WTC11 (cell line): ENCODE data around the gene RNF152. TPM values are rescaled to one million over a fixed set of nuclear protein-coding genes. Genes with fewer than 3 reads are reported as not detected.

Source experiments
- ATAC-seq: fragments of 200-7000 bp; cut with Tn5 transposase; 2 replicates; pipeline ENCODE4 v1.10.0; 2021; ENCODE audit warnings: mild to moderate bottlenecking, moderate library complexity
- CTCF ChIA-PET: fragments of 300-600 bp; sonication (Branson Sonifier 250); formaldehyde crosslinking; loops from one replicate; lab custom pipeline; 2021; ENCODE audit warnings: antibody characterized with exemption; lab: Charles Lee
- POLR2A ChIA-PET: fragments of 350-600 bp; sonication (Branson Sonifier 250); formaldehyde crosslinking; loops from one replicate; lab custom pipeline; 2021; ENCODE audit warnings: antibody characterized with exemption; lab: Charles Lee
- DNase-seq: peaks from one replicate; pipeline ENCODE4 v3.0.0; 2021; ENCODE audit warnings: low spot score
- H3K27ac Mint-ChIP-seq: 2 replicates; pipeline ENCODE4 v1.8.0; 2021; ENCODE audit warnings: mixed read lengths
- H3K27me3 Mint-ChIP-seq: 2 replicates; pipeline ENCODE4 v1.8.0; 2021; ENCODE audit warnings: low read depth, mild to moderate bottlenecking, moderate library complexity, mixed read lengths
- H3K36me3 Mint-ChIP-seq: 2 replicates; pipeline ENCODE4 v1.8.0; 2021; ENCODE audit warnings: mixed read lengths
- H3K4me1 Mint-ChIP-seq: 2 replicates; pipeline ENCODE4 v1.8.0; 2022; ENCODE audit warnings: mixed read lengths
- H3K4me3 Mint-ChIP-seq: 2 replicates; pipeline ENCODE4 v1.8.0; 2021; ENCODE audit warnings: mild to moderate bottlenecking, moderate library complexity, mixed read lengths
- H3K9me3 Mint-ChIP-seq: 2 replicates; pipeline ENCODE4 v1.8.0; 2021; ENCODE audit warnings: mixed read lengths
- ARID4B ChIP-seq: sonication (generic); formaldehyde crosslinking; IDR thresholded peaks from 2 replicates; pipeline ENCODE4 v1.8.0; 2023; ENCODE audit warnings: missing genetic modification reagents, mild to moderate bottlenecking, borderline replicate concordance
- ATF2 ChIP-seq: sonication (generic); formaldehyde crosslinking; IDR thresholded peaks from 2 replicates; pipeline ENCODE4 v1.8.1; 2022; ENCODE audit warnings: low read depth, missing genetic modification reagents, borderline replicate concordance
- E2F1 ChIP-seq: sonication (generic); formaldehyde crosslinking; IDR thresholded peaks from 2 replicates; pipeline ENCODE4 v1.8.0; 2022; ENCODE audit warnings: mild to moderate bottlenecking, missing genetic modification reagents
- EMX1 ChIP-seq: fragments of 250-450 bp; sonication (Bioruptor Pico); IDR thresholded peaks from 2 replicates; pipeline ENCODE4 v1.8.0; 2021; ENCODE audit warnings: mild to moderate bottlenecking
- IRF1 ChIP-seq: sonication (generic); formaldehyde crosslinking; IDR thresholded peaks from 2 replicates; pipeline ENCODE4 v1.8.0; 2023; ENCODE audit warnings: missing genetic modification reagents
- MAX ChIP-seq: sonication (generic); formaldehyde crosslinking; IDR thresholded peaks from 2 replicates; pipeline ENCODE4 v1.8.0; 2022; ENCODE audit warnings: mild to moderate bottlenecking, missing genetic modification reagents
- MLX ChIP-seq: sonication (generic); formaldehyde crosslinking; IDR thresholded peaks from 2 replicates; pipeline ENCODE4 v1.8.1; 2023; ENCODE audit warnings: mild to moderate bottlenecking, missing genetic modification reagents, moderate library complexity
- NFE2L1 ChIP-seq: sonication (generic); formaldehyde crosslinking; IDR thresholded peaks from 2 replicates; pipeline ENCODE4 v1.8.1; 2023; ENCODE audit warnings: missing genetic modification reagents
- NR1H2 ChIP-seq: sonication (generic); formaldehyde crosslinking; IDR thresholded peaks from 2 replicates; pipeline ENCODE4 v1.9.0; 2021; ENCODE audit warnings: mild to moderate bottlenecking, moderate library complexity, missing genetic modification reagents
- NR2C2 ChIP-seq: sonication (generic); formaldehyde crosslinking; IDR thresholded peaks from 2 replicates; pipeline ENCODE4 v1.8.0; 2022; ENCODE audit warnings: mild to moderate bottlenecking, missing genetic modification reagents
- SMAD3 ChIP-seq: sonication (generic); formaldehyde crosslinking; IDR thresholded peaks from 2 replicates; pipeline ENCODE4 v1.8.0; 2022; ENCODE audit warnings: missing genetic modification reagents, mild to moderate bottlenecking, borderline replicate concordance
- SMAD4 ChIP-seq: sonication (generic); formaldehyde crosslinking; IDR thresholded peaks from 2 replicates; pipeline ENCODE4 v1.8.0; 2022; ENCODE audit warnings: mild to moderate bottlenecking, missing genetic modification reagents
- SP1 ChIP-seq: sonication (generic); formaldehyde crosslinking; conservative IDR thresholded peaks from 2 replicates; pipeline ENCODE4 v1.8.1; 2022; ENCODE audit warnings: missing genetic modification reagents
- ZBTB21 ChIP-seq: sonication (generic); formaldehyde crosslinking; IDR thresholded peaks from 2 replicates; pipeline ENCODE4 v1.8.1; 2023; ENCODE audit warnings: mild to moderate bottlenecking, missing genetic modification reagents, borderline replicate concordance
- ZMAT4 ChIP-seq: fragments of 250-450 bp; sonication (Bioruptor Pico); IDR thresholded peaks from 2 replicates; pipeline ENCODE4 v1.9.0; 2021; ENCODE audit warnings: mild to moderate bottlenecking
- ZNF281 ChIP-seq: sonication (generic); formaldehyde crosslinking; IDR thresholded peaks from 2 replicates; pipeline ENCODE4 v1.8.0; 2023; ENCODE audit warnings: mild to moderate bottlenecking, missing genetic modification reagents
- ZNF512 ChIP-seq: sonication (generic); formaldehyde crosslinking; IDR thresholded peaks from 2 replicates; pipeline ENCODE4 v1.8.1; 2022; ENCODE audit warnings: missing genetic modification reagents, borderline replicate concordance
- total RNA-seq: library from RNA; stranded (reverse); gene quantifications from 3 replicates; pipeline ENCODE4 v1.2.3, GENCODE V29; 2021

RNF152 gene
- total RNA-seq, 1 experiment from 2014 or later: 3.7 TPM

- DNase-seq: no peak
- TF ChIP-seq MAX (CRISPR knock-in tag) (no peak), ARID4B (CRISPR knock-in tag) (no peak), NFE2L1 (CRISPR knock-in tag) (no peak), NR2C2 (CRISPR knock-in tag) (no peak), ZMAT4 (CRISPR knock-in tag) (no peak), E2F1 (no peak), ZNF512 (CRISPR knock-in tag) (no peak), ZBTB21 (CRISPR knock-in tag) (no peak), SMAD4 (no peak), SMAD3 (no peak), ATF2 (CRISPR knock-in tag) (no peak), IRF1 (CRISPR knock-in tag) (no peak), NR1H2 (no peak), ZNF281 (no peak), SP1 (no peak), MLX (CRISPR knock-in tag) (no peak), EMX1 (CRISPR knock-in tag) (no peak)
- POLR2A ChIA-PET: no interaction called here
- Mint-ChIP-seq H3K9me3 (no peaks in the 10 kb centered on the region), H3K4me3 (no peak overlapping the region), H3K27ac (peak overlapping the region; percentile 34; the same call in 1 of the 2 replicates), H3K27me3 (no peaks in the 10 kb centered on the region), H3K36me3 (no peaks in the 10 kb centered on the region), H3K4me1 (peaks cover 11% of the 10 kb centered on the region)
- peak; percentile 60; the same call in 1 of the 2 replicates for ATAC-seq
- CTCF ChIA-PET: no interaction called here
Observed at GRCh38 chr18:61765097-61765496, 127.7 kb downstream of the RNF152 start.
